IMR-90 (cell line): ENCODE measurements around the gene B3GAT3. TPM values are rescaled to one million over a fixed set of nuclear protein-coding genes. Genes with fewer than 3 reads are reported as not detected.

Source experiments
- ATAC-seq: fragments of 200-7000 bp; cut with Tn5 transposase; 2 replicates; pipeline ENCODE4 v1.9.1; 2020; ENCODE audit warnings: low read depth, mild to moderate bottlenecking, moderate library complexity
- BruUV-seq: library from RNA; stranded (reverse); fragments of 400-500 nt; replicated peaks from 2 replicates; lab custom pipeline; 2021; lab: Mats Ljungman, UMichigan
- CTCF ChIA-PET: fragments of 300-600 bp; formaldehyde crosslinking; extraction: SDS; loops from one replicate; lab custom pipeline; 2021; ENCODE audit warnings: antibody characterized with exemption; lab: Yijun Ruan, JAX
- POLR2A ChIA-PET: fragments of 300-600 bp; sonication (Branson Sonifier 250); formaldehyde crosslinking; loops from one replicate; lab custom pipeline; 2022; ENCODE audit warnings: antibody characterized with exemption; ENCODE audit not compliant: unreplicated experiment; lab: Charles Lee
- DNase-seq: peaks from one replicate; pipeline ENCODE4 v3.0.0; 2013
- H2AFZ ChIP-seq: replicated peaks from 2 replicates; pipeline ENCODE3; 2013; ENCODE audit warnings: low read length, mild to moderate bottlenecking; ENCODE audit not compliant: poor library complexity
- H2AK5ac ChIP-seq: 2 replicates; pipeline ENCODE4 v1.6.1; 2013; ENCODE audit warnings: low read depth, low read length, inconsistent platforms
- H2AK9ac ChIP-seq: replicated peaks from 2 replicates; pipeline ENCODE3; 2013; ENCODE audit warnings: mild to moderate bottlenecking, low read depth, low read length, moderate library complexity; ENCODE audit not compliant: poor library complexity
- H2BK120ac ChIP-seq: 2 replicates; pipeline ENCODE4 v1.6.1; 2013; ENCODE audit warnings: low read depth, low read length, inconsistent platforms
- H2BK15ac ChIP-seq: 3 replicates; pipeline ENCODE4 v1.6.1; 2013; ENCODE audit warnings: low read depth, low read length, inconsistent platforms
- H2BK20ac ChIP-seq: 2 replicates; pipeline ENCODE4 v1.6.1; 2013; ENCODE audit warnings: low read depth, mild to moderate bottlenecking, inconsistent platforms, low read length, moderate library complexity
- H2BK5ac ChIP-seq: 2 replicates; pipeline ENCODE4 v1.6.1; 2013; ENCODE audit warnings: mild to moderate bottlenecking, low read depth, low read length, inconsistent platforms; ENCODE audit not compliant: poor library complexity, severe bottlenecking
- H3K14ac ChIP-seq: replicated peaks from 2 replicates; pipeline ENCODE4 v1.6.1; 2013; ENCODE audit warnings: low read depth, low read length, inconsistent platforms
- H3K18ac ChIP-seq: 2 replicates; pipeline ENCODE4 v1.6.1; 2013; ENCODE audit warnings: low read depth, low read length, control low read depth
- H3K23ac ChIP-seq: 2 replicates; pipeline ENCODE4 v1.6.1; 2013; ENCODE audit warnings: low read depth, low read length, inconsistent platforms
- H3K27ac ChIP-seq: 2 replicates; pipeline ENCODE4 v1.5.1; 2013; ENCODE audit warnings: mild to moderate bottlenecking, control low read depth, low read length; ENCODE audit not compliant: insufficient read depth
- H3K27me3 ChIP-seq: 2 replicates; pipeline ENCODE4 v1.6.1; 2013; ENCODE audit warnings: low read length; ENCODE audit not compliant: control insufficient read depth, insufficient read depth
- H3K36me3 ChIP-seq: 2 replicates; pipeline ENCODE4 v1.6.1; 2013; ENCODE audit warnings: low read length, mixed read lengths; ENCODE audit not compliant: control insufficient read depth, insufficient read depth
- H3K4ac ChIP-seq: 2 replicates; pipeline ENCODE4 v1.6.1; 2013; ENCODE audit warnings: low read depth, low read length, inconsistent platforms
- H3K4me1 ChIP-seq: 2 replicates; pipeline ENCODE4 v1.6.1; 2013; ENCODE audit warnings: low read length, mixed read lengths; ENCODE audit not compliant: control insufficient read depth, insufficient read depth
- H3K4me2 ChIP-seq: 2 replicates; pipeline ENCODE4 v1.6.1; 2013; ENCODE audit warnings: low read depth, mild to moderate bottlenecking, control low read depth, low read length, moderate library complexity
- H3K4me3 ChIP-seq: 2 replicates; pipeline ENCODE4 v1.5.1; 2013; ENCODE audit warnings: low read depth, mild to moderate bottlenecking, control low read depth, low read length, moderate library complexity; ENCODE audit not compliant: insufficient read depth
- H3K56ac ChIP-seq: 2 replicates; pipeline ENCODE4 v1.6.1; 2013; ENCODE audit warnings: low read length, inconsistent platforms; ENCODE audit not compliant: insufficient read depth; ENCODE audit errors: extremely low read depth
- H3K79me1 ChIP-seq, 2 experiments: 2 replicates each; pipeline ENCODE4 v1.6.1; 2013; ENCODE audit warnings: low read length in 2 of 2, inconsistent platforms in 1 of 2, low read depth in 1 of 2
- H3K9ac ChIP-seq: 2 replicates; pipeline ENCODE4 v1.6.1; 2013; ENCODE audit warnings: low read depth, low read length, control low read depth
- H3K9me1 ChIP-seq: 2 replicates; pipeline ENCODE4 v1.6.1; 2013; ENCODE audit warnings: low read length, inconsistent platforms; ENCODE audit not compliant: insufficient read depth
- H3K9me3 ChIP-seq: 2 replicates; pipeline ENCODE4 v1.6.1; 2013; ENCODE audit warnings: low read length; ENCODE audit not compliant: control insufficient read depth, insufficient read depth
- H4K20me1 ChIP-seq: 2 replicates; pipeline ENCODE4 v1.6.1; 2013; ENCODE audit warnings: low read length, inconsistent platforms; ENCODE audit not compliant: insufficient read depth
- H4K5ac ChIP-seq: 2 replicates; pipeline ENCODE4 v1.6.1; 2013; ENCODE audit warnings: mild to moderate bottlenecking, low read depth, low read length, control low read depth
- H4K8ac ChIP-seq, 2 experiments: 2 replicates each; pipeline ENCODE4 v1.6.1; 2013; ENCODE audit warnings: low read depth in 2 of 2, low read length in 2 of 2, control low read depth in 1 of 2, inconsistent platforms in 1 of 2
- H4K91ac ChIP-seq: 2 replicates; pipeline ENCODE4 v1.6.1; 2013; ENCODE audit warnings: low read depth, low read length, inconsistent platforms; ENCODE audit not compliant: insufficient read depth
- BHLHE40 ChIP-seq: fragments of 150-350 bp; IDR thresholded peaks from 2 replicates; pipeline ENCODE4 v1.6.1; 2016; ENCODE audit warnings: mild to moderate bottlenecking, low read depth, low read length
- CEBPB ChIP-seq: IDR thresholded peaks from 2 replicates; pipeline ENCODE4 v1.6.1; 2012; ENCODE audit warnings: low read depth, low read length, improper control_type of control experiment
- CHD1 ChIP-seq: IDR thresholded peaks from 2 replicates; pipeline ENCODE4 v1.6.1; 2012; ENCODE audit warnings: low read depth, low read length, improper control_type of control experiment
- CTCF ChIP-seq: conservative IDR thresholded peaks from 2 replicates; pipeline ENCODE4 v1.5.1; 2012; ENCODE audit warnings: mild to moderate bottlenecking, low read depth, low read length, improper control_type of control experiment
- ELK1 ChIP-seq: fragments of 150-350 bp; IDR thresholded peaks from 2 replicates; pipeline ENCODE4 v1.6.1; 2016; ENCODE audit warnings: low read depth, mild to moderate bottlenecking, low read length, moderate library complexity, borderline replicate concordance
- FOS ChIP-seq: fragments of 150-350 bp; IDR thresholded peaks from 2 replicates; pipeline ENCODE4 v1.6.1; 2016; ENCODE audit warnings: low read depth, low read length
- MAFK ChIP-seq: IDR thresholded peaks from 2 replicates; pipeline ENCODE4 v1.6.1; 2012; ENCODE audit warnings: low read depth, low read length, improper control_type of control experiment
- MAZ ChIP-seq: IDR thresholded peaks from 2 replicates; pipeline ENCODE4 v1.6.1; 2012; ENCODE audit warnings: low read depth, mild to moderate bottlenecking, low read length, improper control_type of control experiment, moderate library complexity, borderline replicate concordance
- MXI1 ChIP-seq: IDR thresholded peaks from 2 replicates; pipeline ENCODE4 v1.6.1; 2012; ENCODE audit warnings: low read depth, mild to moderate bottlenecking, low read length, moderate library complexity, borderline replicate concordance
- NFE2L2 ChIP-seq: fragments of 150-350 bp; IDR thresholded peaks from 2 replicates; pipeline ENCODE4 v1.6.1; 2016; ENCODE audit warnings: low read depth, mild to moderate bottlenecking, low read length
- POLR2A ChIP-seq: IDR thresholded peaks from 2 replicates; pipeline ENCODE4 v1.6.1; 2012; ENCODE audit warnings: mild to moderate bottlenecking, low read depth, low read length
- RAD21 ChIP-seq: IDR thresholded peaks from 2 replicates; pipeline ENCODE4 v1.6.1; 2012; ENCODE audit warnings: low read length, improper control_type of control experiment
- RCOR1 ChIP-seq: IDR thresholded peaks from 2 replicates; pipeline ENCODE4 v1.6.1; 2012; ENCODE audit warnings: mild to moderate bottlenecking, low read length, improper control_type of control experiment; ENCODE audit not compliant: insufficient replicate concordance
- RFX5 ChIP-seq: IDR thresholded peaks from 2 replicates; pipeline ENCODE4 v1.8.0; 2012; ENCODE audit warnings: low read depth, mild to moderate bottlenecking, low read length, moderate library complexity
- SMC3 ChIP-seq: fragments of 150-350 bp; IDR thresholded peaks from 2 replicates; pipeline ENCODE4 v1.6.1; 2016; ENCODE audit warnings: low read depth, mild to moderate bottlenecking, antibody characterized with exemption, low read length, moderate library complexity
- USF2 ChIP-seq: fragments of 150-350 bp; IDR thresholded peaks from 2 replicates; pipeline ENCODE4 v1.6.1; 2017; ENCODE audit warnings: mild to moderate bottlenecking, antibody characterized with exemption, low read length, low read depth
- WGBS, 2 experiments: methylation state at CpG; one replicate each; pipeline versions ENCODE4 v1.1.5 to v1.1.7; 2013; ENCODE audit warnings: missing lambda C conversion rate in 2 of 2; ENCODE audit not compliant: insufficient read length in 1 of 2; ENCODE audit errors: extremely low coverage in 2 of 2; 5-methylcytosine and 5-hydroxymethylcytosine counted together
- dilution Hi-C: fragments of 300-500 bp; cut with HindIII; formaldehyde crosslinking; loops from one replicate; pipeline ENCODE4 v1.14.3; 2018; ENCODE audit warnings: low sequenced_read_pairs; ENCODE audit not compliant: unreplicated experiment
- in situ Hi-C: fragments of 300-500 bp; cut with MboI; formaldehyde crosslinking; loops from 3 replicates; pipeline ENCODE4 v1.14.3; 2019; ENCODE audit warnings: low sequenced_read_pairs, inconsistent platforms, mixed read lengths
- intact Hi-C: fragments of 100-400 bp; cut with micrococcal nuclease; formaldehyde crosslinking; loops from 2 replicates; pipeline ENCODE4 v1.10.0; 2022
- polyA plus RNA-seq, 3 experiments: library from polyadenylated mRNA; depleted of rRNA; stranded (reverse); fragments of >200 nt; gene quantifications; 2 replicates each; pipeline ENCODE4 v1.2.3, GENCODE V29; 2012; ENCODE audit warnings: low replicate concordance in 1 of 3
- total RNA-seq: library from RNA; depleted of rRNA; stranded (reverse); fragments of >200 nt; gene quantifications from 2 replicates; pipeline ENCODE4 v1.2.3, GENCODE V29; 2012

The B3GAT3 gene
- total and polyA plus RNA-seq, 2 of the 4 experiments (the other 2 are of a cell fraction): 10.4 to 38.4 TPM

GRCh38 chr11:62569611-62570010 is 52.2 kb downstream of the B3GAT3 start:
- H3K9me3 ChIP-seq: no peaks in the 10 kb centered on the region
- DNase-seq (no peak), ATAC-seq (no peak)
- no peak overlapping the region for H4K91ac ChIP-seq
- no peak overlapping the region for H3K14ac ChIP-seq
- peaks cover 3% of the 10 kb centered on the region; the same call in 1 of the 2 replicates for H3K9me1 ChIP-seq
- no peak overlapping the region for H3K4me2 ChIP-seq
- BruUV-seq: no TSS peak
- intact Hi-C loops (no loop called here), in situ Hi-C loops (no loop called here), dilution Hi-C loops (no loop called here)
- no peak overlapping the region for H3K4me3 ChIP-seq
- H2BK5ac ChIP-seq: no peak overlapping the region
- H4K20me1 ChIP-seq: peaks cover 66% of the 10 kb centered on the region
- no peak overlapping the region for H3K23ac ChIP-seq
- no CpG with 5 or more reads among the region's 1 CpG for WGBS, 2 experiments
- no peak overlapping the region for H3K9ac ChIP-seq
- no peak overlapping the region for H2BK120ac ChIP-seq
- no peak overlapping the region for H3K27ac ChIP-seq
- H3K18ac ChIP-seq: no peak overlapping the region
- H3K79me1 ChIP-seq: peaks cover 17 to 66% of the 10 kb centered on the region in 2 experiments
- ChIA-PET CTCF (interaction anchor here (1.8 kb wide), 1 partner anchor 9 kb away, joined by 6 read pairs; no protein-coding TSS in a partner anchor), POLR2A (interaction anchor here (1.1 kb wide), 1 partner anchor 9 kb away, joined by 4 read pairs; no protein-coding TSS in a partner anchor)
- H3K56ac ChIP-seq: no peak overlapping the region
- no peak overlapping the region for H2AK9ac ChIP-seq
- no peak overlapping the region for H2BK15ac ChIP-seq
- H4K5ac ChIP-seq: no peak overlapping the region
- H3K27me3 ChIP-seq: no peaks in the 10 kb centered on the region
- H2AK5ac ChIP-seq: no peak overlapping the region
- no peak overlapping the region for H3K4ac ChIP-seq
- no peak overlapping the region for H2AFZ ChIP-seq
- no peak overlapping the region for H4K8ac ChIP-seq
- H2BK20ac ChIP-seq: no peak overlapping the region
- peaks cover 57% of the 10 kb centered on the region for H3K36me3 ChIP-seq
- TF ChIP-seq CTCF (no peak), RFX5 (no peak), RAD21 (no peak), POLR2A (no peak), MXI1 (no peak), CHD1 (no peak), NFE2L2 (no peak), CEBPB (no peak), MAFK (no peak), BHLHE40 (no peak), RCOR1 (no peak), FOS (no peak), MAZ (no peak), SMC3 (no peak), USF2 (no peak), ELK1 (no peak)
- peaks cover 4% of the 10 kb centered on the region for H3K4me1 ChIP-seq
